22Rv1 (cell line): ENCODE data around the gene XAB2.

Source experiments
- H3K27ac ChIP-seq: fragments of 450-650 bp; 2 replicates; pipeline ENCODE4 v1.5.1; 2017
- CTCF ChIP-seq: fragments of 450-650 bp; IDR thresholded peaks from 2 replicates; pipeline ENCODE4 v1.5.1; 2017; ENCODE audit warnings: mild to moderate bottlenecking
- ZFX ChIP-seq: fragments of 450-650 bp; IDR thresholded peaks from 2 replicates; pipeline ENCODE4 v1.6.1; 2017; ENCODE audit warnings: antibody characterized with exemption, borderline replicate concordance

Gene XAB2

GRCh38 chr19:7607212-7607873 lies 22.0 kb downstream of the XAB2 start:
- TF ChIP-seq ZFX (no peak), CTCF (no peak)
- H3K27ac ChIP-seq: no peak overlapping the region

- TF ChIP-seq CTCF: no peak
- TF ChIP-seq ZFX: no peak
- H3K27ac ChIP-seq: peak overlapping the region; percentile 42
Measured at GRCh38 chr19:7606289-7606688, 23.1 kb downstream of the XAB2 start.

- peak overlapping the region; percentile 42 for H3K27ac ChIP-seq
- TF ChIP-seq CTCF: no peak
- TF ChIP-seq ZFX: no peak
Measured at GRCh38 chr19:7605490-7606222, 23.7 kb downstream of the XAB2 start.

GRCh38 chr19:7603919-7604318 lies 25.4 kb downstream of the XAB2 start:
- TF ChIP-seq CTCF (no peak), ZFX (no peak)
- H3K27ac ChIP-seq: no peak overlapping the region

GRCh38 chr19:7602935-7603497 lies 26.3 kb downstream of the XAB2 start:
- TF ChIP-seq ZFX (no peak), CTCF (no peak)
- no peak overlapping the region; the same call in 1 of the 2 replicates for H3K27ac ChIP-seq

- TF ChIP-seq ZFX (no peak), CTCF (no peak)
- H3K27ac ChIP-seq: no peak overlapping the region; the same call in 1 of the 2 replicates
Measured at GRCh38 chr19:7602240-7602934, 27.0 kb downstream of the XAB2 start.
